ENCODE results near the gene CORT.

CORT gene

DNA sequence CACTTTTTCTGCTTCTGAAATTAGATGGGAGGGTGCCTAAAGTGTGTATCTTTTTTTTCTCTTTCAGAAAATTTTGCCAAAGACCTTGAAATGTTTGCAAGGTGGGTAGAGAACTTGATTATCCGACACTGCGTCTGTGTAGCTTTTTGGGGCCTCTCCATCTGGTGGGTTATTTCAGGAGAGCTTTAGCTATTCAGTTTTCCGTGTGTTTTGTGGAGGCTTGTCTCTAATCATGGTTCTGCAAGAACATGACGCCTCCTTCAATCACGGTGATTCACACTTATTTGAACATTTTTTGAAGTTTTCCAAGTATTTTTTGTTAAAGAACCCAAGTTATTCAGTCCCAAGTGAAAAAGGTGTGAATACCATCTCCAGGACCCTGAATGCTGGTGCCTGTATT is 15.2 kb upstream of the CORT start:
- DNase-seq (ENCODE audit: low read depth): no peak
- TF ChIP-seq MYC (IDR thresholded peaks at IDR 0.05; ENCODE audit: low read depth, low read length): no peak
- TF ChIP-seq, protein P1, sequence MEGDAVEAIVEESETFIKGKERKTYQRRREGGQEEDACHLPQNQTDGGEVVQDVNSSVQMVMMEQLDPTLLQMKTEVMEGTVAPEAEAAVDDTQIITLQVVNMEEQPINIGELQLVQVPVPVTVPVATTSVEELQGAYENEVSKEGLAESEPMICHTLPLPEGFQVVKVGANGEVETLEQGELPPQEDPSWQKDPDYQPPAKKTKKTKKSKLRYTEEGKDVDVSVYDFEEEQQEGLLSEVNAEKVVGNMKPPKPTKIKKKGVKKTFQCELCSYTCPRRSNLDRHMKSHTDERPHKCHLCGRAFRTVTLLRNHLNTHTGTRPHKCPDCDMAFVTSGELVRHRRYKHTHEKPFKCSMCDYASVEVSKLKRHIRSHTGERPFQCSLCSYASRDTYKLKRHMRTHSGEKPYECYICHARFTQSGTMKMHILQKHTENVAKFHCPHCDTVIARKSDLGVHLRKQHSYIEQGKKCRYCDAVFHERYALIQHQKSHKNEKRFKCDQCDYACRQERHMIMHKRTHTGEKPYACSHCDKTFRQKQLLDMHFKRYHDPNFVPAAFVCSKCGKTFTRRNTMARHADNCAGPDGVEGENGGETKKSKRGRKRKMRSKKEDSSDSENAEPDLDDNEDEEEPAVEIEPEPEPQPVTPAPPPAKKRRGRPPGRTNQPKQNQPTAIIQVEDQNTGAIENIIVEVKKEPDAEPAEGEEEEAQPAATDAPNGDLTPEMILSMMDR (IDR thresholded peaks at IDR 0.05; ENCODE audit: low read depth, low read length): no peak
- no peak for TF ChIP-seq POLR2A (IDR thresholded peaks at IDR 0.05; ENCODE audit: extremely low read depth, insufficient read length)
- TF ChIP-seq, protein P2, sequence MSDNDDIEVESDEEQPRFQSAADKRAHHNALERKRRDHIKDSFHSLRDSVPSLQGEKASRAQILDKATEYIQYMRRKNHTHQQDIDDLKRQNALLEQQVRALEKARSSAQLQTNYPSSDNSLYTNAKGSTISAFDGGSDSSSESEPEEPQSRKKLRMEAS (IDR thresholded peaks at IDR 0.05; ENCODE audit: low read depth, low read length): no peak
- H3K4me3 ChIP-seq (ENCODE audit: low read depth, low read length): no peak overlapping the region

DNA sequence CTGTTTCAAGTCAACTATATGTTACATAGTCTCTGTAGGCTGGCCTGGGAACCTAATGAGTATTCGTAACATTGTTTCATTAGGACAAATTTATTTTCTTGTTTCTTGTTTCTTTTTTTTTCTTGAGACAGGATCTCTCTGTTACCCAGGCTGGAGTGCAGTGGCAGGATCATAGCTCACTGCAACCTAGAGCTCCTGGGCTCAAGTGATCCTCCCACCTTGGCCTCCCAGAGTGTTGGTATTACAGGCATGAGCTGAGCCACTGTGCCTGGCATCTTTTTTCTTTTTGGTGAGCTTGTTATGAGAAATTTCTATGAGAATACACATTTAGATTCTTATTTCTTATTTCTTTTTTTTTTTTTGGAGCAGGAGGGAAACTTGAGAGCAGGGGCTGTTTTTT is 12.8 kb upstream of the CORT start:
- DNase-seq (ENCODE audit: low read depth): no peak
- TF ChIP-seq, protein P2 (IDR thresholded peaks at IDR 0.05; ENCODE audit: low read depth, low read length): no peak
- TF ChIP-seq POLR2A (IDR thresholded peaks at IDR 0.05; ENCODE audit: extremely low read depth, insufficient read length) (no peak), MYC (IDR thresholded peaks at IDR 0.05; ENCODE audit: low read depth, low read length) (no peak)
- TF ChIP-seq, protein P1 (IDR thresholded peaks at IDR 0.05; ENCODE audit: low read depth, low read length): no peak
- H3K4me3 ChIP-seq (ENCODE audit: low read depth, low read length): no peak overlapping the region

DNA sequence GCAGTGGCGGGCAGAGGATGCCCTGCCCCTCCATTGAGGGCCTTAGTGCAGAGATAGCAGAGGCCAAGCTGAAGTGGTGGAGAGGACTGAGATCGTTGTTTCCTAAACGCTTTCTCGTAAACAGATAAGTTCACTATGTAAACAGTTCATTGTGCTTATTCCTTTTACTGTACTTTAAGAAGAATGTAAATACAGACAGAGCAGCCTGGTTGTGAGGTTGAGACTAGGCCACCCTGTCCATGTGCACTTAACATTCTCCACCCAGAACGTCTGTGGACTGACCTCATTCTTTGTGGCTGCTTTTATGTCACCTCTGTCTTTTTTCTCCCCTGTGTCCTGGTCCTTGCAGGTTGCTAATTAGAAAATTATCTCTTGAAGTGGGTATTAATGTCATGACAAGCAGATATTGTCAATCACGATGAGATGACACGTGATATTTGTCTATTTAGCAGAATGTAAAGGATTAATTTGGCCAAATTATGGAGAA is 11.1 kb upstream of the CORT start:
- DNase-seq (ENCODE audit: low read depth): no peak
- no peak for TF ChIP-seq MYC (IDR thresholded peaks at IDR 0.05; ENCODE audit: low read depth, low read length)
- TF ChIP-seq POLR2A (IDR thresholded peaks at IDR 0.05; ENCODE audit: extremely low read depth, insufficient read length): no peak
- no peak overlapping the region for H3K4me3 ChIP-seq (ENCODE audit: low read depth, low read length)

DNA sequence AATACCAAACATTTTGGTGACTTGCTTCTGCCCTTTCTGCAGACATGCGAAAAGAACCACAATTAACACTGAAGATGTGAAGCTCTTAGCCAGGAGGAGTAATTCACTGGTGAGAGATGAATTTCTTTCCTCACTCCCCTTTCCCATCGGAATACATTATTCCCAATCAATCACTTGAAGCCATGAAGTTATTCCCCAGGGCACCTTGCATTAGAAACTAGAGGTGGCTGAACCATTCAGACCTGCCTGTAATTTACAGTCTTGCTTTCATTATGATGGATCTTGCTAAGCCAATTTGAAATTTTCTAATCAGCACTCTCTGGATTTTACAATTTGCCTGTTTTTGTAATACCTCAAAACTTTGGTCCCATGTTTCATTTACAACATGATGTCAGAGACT is 9.5 kb upstream of the CORT start:
- DNase-seq (ENCODE audit: low read depth): no peak
- TF ChIP-seq, protein P2 (IDR thresholded peaks at IDR 0.05; ENCODE audit: low read depth, low read length): no peak
- TF ChIP-seq POLR2A (IDR thresholded peaks at IDR 0.05; ENCODE audit: extremely low read depth, insufficient read length) (no peak), MYC (IDR thresholded peaks at IDR 0.05; ENCODE audit: low read depth, low read length) (no peak)
- TF ChIP-seq, protein P1 (IDR thresholded peaks at IDR 0.05; ENCODE audit: low read depth, low read length): no peak
- no peak overlapping the region for H3K4me3 ChIP-seq (ENCODE audit: low read depth, low read length)

DNA sequence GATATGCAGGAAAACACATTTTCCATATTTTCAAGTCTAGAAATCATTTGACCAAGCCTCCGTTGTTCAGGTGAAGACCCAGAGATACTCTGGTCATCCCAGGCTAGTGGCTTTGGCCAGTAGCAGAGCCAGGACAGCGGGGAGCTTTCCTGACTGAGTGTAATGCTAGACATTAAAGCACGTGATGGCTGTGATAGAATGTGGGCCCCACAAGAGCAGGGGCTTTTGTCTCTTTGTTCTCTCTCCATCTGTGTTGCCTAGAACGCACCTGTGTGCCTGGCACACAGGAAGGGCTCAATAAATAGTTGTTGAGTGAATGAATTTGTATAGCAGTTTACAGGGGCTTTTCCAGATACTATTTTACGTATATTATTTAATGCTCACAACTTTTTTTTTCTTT is 9.0 kb upstream of the CORT start:
- TF ChIP-seq, protein P2 (IDR thresholded peaks at IDR 0.05; ENCODE audit: low read depth, low read length): no peak
- TF ChIP-seq MYC (IDR thresholded peaks at IDR 0.05; ENCODE audit: low read depth, low read length) (no peak), POLR2A (IDR thresholded peaks at IDR 0.05; ENCODE audit: extremely low read depth, insufficient read length) (no peak)
- TF ChIP-seq, protein P1 (IDR thresholded peaks at IDR 0.05; ENCODE audit: low read depth, low read length): no peak

DNA sequence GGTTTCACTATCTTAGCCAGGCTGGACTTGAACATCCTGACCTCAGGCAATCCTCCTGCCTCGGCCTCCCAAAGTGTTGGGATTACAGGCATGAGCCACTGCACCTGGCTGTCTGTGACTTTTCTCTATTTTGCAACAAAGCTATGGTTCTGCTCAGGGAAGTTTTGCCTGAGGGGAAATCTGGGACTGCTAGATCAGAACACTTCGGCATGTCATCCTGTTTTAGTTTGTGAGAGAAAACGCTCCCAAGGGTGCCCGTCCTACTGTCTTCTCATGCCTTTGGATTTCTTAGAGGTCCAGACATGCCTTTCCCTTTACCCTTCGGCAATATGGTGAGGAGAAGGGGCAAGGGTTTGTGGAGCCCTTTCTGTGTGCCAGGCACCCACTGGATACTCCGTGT is 5.6 kb upstream of the CORT start:
- no peak for TF ChIP-seq MYC (IDR thresholded peaks at IDR 0.05; ENCODE audit: low read depth, low read length)
- TF ChIP-seq, protein P1 (IDR thresholded peaks at IDR 0.05; ENCODE audit: low read depth, low read length): no peak
- TF ChIP-seq POLR2A (IDR thresholded peaks at IDR 0.05; ENCODE audit: extremely low read depth, insufficient read length): no peak
- TF ChIP-seq, protein P2 (IDR thresholded peaks at IDR 0.05; ENCODE audit: low read depth, low read length): no peak
- no peak for DNase-seq (ENCODE audit: low read depth)
- no peak overlapping the region for H3K4me3 ChIP-seq (ENCODE audit: low read depth, low read length)

More for the DNA sequence above, 9.0 kb upstream of the CORT start:
- no peak overlapping the region for H3K4me3 ChIP-seq (ENCODE audit: low read depth, low read length)
- no peak for DNase-seq (ENCODE audit: low read depth)

Data from NB4 (cell line).